ENCODE results near the gene CEP128. TPM values are rescaled to one million over a fixed set of nuclear protein-coding genes. Genes with fewer than 3 reads are reported as not detected.

CEP128 gene
- total RNA-seq, 8 experiments from 2014 or later: 1.7 to 12.7 (median 5.2) TPM

DNA sequence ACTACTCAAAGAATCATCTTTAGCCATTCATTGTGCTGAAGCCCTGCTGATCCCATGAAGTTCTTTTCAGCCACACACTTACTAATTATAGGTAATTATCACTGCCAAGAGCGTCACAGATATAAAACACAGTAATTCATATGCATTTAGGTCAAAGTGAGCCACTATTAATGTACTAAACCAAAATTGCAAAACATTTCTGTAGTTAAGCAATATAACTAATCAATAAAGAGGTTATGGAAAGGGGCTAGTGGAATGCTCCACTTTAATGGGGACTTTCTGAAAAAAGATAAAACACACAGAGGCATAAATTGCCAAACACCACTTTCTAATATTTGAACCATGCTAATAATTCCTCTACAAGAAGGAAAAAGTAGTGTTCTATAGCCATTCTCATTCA, 6.8 kb upstream of the CEP128 start:
- no peak overlapping the region for H3K4me3 ChIP-seq
- 0 to 88% (median 0%) methylated on average over 1 of the region's 1 CpG; no CpG with 5 or more reads in 4 of the 10 experiments for WGBS, 10 experiments
- ATAC-seq (replicated peaks in 6 of 8): no peak
- H3K4me1 ChIP-seq (replicated peaks in 1 of 2): no peaks in the 10 kb centered on the region
- in situ Hi-C loops (cut with MboI; ENCODE audit: low pct_unique_long_range_greater_than_20kb in 2 of 9, low sequenced_read_pairs in 9 of 9, unreplicated experiment in 9 of 9): loop anchor here in 1 of 9 experiments (10.0 kb wide), 1 partner anchor 227 kb away; no protein-coding TSS in a partner anchor
- no peak overlapping the region for H3K27ac ChIP-seq

DNA sequence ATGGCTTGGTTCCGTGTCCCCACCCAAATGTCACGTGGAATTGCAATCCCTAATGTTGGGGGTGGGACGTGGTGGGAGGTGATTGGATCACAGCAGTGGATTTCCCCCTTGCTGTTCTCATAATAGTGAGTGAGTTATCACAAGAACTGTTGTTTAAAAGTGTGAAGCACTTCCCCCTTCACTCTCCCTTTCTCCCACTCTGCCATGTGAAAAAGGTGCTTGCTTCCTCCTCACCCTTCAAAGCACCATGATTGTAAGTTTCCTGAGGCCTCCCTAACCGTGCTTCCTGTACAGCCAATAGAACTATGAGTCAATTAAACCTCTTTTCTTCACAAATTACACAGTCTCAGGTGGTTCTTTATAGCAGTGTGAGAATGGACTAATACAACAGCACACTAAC, 5.3 kb upstream of the CEP128 start:
- in situ Hi-C loops (cut with MboI; ENCODE audit: low pct_unique_long_range_greater_than_20kb in 2 of 9, low sequenced_read_pairs in 9 of 9, unreplicated experiment in 9 of 9): loop anchor here in 1 of 9 experiments (10.0 kb wide), 1 partner anchor 228 kb away; no protein-coding TSS in a partner anchor
- peaks cover 0 to 4% of the 10 kb centered on the region in 2 donors for H3K4me1 ChIP-seq (replicated peaks in 1 of 2)
- no peak overlapping the region for H3K4me3 ChIP-seq
- H3K27ac ChIP-seq: no peak overlapping the region
- no peak for ATAC-seq (replicated peaks in 6 of 8)
- 17 to 86% (median 40%) methylated on average over 1 to 4 of the region's 4 CpGs; no CpG with 5 or more reads in 1 of the 10 experiments for WGBS, 10 experiments

DNA sequence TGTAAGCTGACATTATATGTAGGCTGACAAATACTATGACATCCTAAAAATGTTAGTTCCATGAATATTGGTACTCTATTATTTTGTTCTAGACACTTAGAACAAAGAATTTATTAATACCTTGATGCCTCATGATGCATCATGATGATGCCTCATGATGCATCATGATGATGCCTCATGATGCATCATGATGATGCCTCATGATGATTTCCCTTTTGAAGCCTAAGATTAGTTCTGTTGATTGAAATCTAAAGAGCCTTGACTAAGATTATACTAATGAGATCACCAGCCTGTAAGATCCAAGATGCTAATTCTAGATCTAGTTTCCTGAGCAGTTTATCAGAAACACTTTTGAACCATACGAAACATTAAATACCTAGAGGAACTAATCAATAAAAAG, 4.6 kb upstream of the CEP128 start:
- no peak for ATAC-seq (replicated peaks in 6 of 8)
- WGBS, 10 experiments: 0 to 100% (median 78%) methylated on average over 1 of the region's 1 CpG; no CpG with 5 or more reads in 4 of the 10 experiments
- in situ Hi-C loops (cut with MboI; ENCODE audit: low pct_unique_long_range_greater_than_20kb in 2 of 9, low sequenced_read_pairs in 9 of 9, unreplicated experiment in 9 of 9): loop anchor here in 1 of 9 experiments (10.0 kb wide), 1 partner anchor 229 kb away; no protein-coding TSS in a partner anchor
- Histone ChIP-seq H3K4me3 (no peak overlapping the region), H3K27ac (no peak overlapping the region), H3K4me1 (replicated peaks in 1 of 2) (peaks cover 0 to 4% of the 10 kb centered on the region in 2 donors)

DNA sequence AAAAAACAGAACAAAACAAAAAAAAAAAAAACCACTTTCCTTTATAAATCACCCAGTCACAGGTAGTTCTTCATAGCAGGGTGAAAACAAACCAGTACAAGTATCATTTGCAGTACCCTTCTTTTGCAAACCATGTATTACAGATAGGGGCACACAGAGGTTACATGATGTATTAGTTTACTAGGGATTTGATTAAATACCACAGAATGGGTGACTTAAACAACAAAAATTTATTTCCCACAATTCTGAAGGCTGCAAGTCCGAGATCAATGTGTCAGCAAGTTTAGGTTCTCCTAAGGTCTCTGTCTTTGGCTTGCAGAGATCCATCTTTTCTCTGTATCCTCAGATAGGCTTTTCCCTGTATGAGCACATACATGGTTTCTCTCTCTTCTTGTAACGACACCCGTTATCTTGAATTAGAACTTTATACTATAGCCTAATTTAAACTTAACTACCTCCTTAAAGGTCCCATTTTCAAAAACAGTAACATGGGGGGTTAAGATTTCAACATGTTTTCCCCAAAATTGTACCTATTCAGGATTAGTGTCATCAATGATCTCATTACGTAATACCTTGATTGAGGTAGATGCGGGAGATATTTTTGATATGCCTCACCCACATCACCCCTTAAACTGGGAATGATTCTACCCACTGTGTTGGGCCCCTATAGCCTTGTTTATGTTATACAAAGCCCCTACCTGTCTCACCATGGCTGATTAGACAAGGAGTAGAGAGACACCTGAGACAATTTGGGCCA, 3.5 kb upstream of the CEP128 start:
- ATAC-seq (replicated peaks in 6 of 8): no peak
- H3K4me1 ChIP-seq (replicated peaks in 1 of 2): peaks cover 3 to 4% of the 10 kb centered on the region in 2 donors
- 0 to 98% (median 81%) methylated on average over 1 to 5 of the region's 5 CpGs; no CpG with 5 or more reads in 1 of the 10 experiments for WGBS, 10 experiments
- no peak overlapping the region for H3K4me3 ChIP-seq
- in situ Hi-C loops (cut with MboI; ENCODE audit: low pct_unique_long_range_greater_than_20kb in 2 of 9, low sequenced_read_pairs in 9 of 9, unreplicated experiment in 9 of 9): loop anchor here in 1 of 9 experiments (10.0 kb wide), 1 partner anchor 230 kb away; no protein-coding TSS in a partner anchor
- H3K27ac ChIP-seq: no peak overlapping the region

DNA sequence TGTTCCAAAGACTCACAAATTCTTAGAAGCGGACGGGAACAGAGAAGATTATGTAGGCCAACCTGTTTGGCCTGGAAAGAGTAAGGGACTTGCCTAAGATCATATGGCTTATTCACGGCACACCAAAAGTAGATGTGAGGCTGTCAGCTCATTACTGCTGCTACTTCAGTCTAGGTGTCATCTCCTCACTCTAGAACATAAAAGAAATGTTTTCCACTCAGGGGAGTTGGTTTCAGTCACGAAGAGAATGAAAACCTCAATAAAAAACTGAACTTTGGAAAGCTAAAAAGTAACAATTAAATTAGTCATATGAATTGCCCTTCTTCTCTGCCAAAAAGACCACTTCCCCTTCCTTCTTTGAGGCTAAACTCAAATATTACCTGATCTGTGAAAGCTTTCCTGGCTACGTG, 658 bp upstream of the CEP128 start:
- Histone ChIP-seq H3K4me1 (replicated peaks in 1 of 2) (peaks cover 3 to 4% of the 10 kb centered on the region in 2 donors), H3K4me3 (peak overlapping the region; percentile 17 to 84 (median 56)), H3K27ac (peak overlapping the region in 1 of 2 donors; percentile 51)
- in situ Hi-C loops (cut with MboI; ENCODE audit: low pct_unique_long_range_greater_than_20kb in 2 of 9, low sequenced_read_pairs in 9 of 9, unreplicated experiment in 9 of 9): loop anchor here in 1 of 9 experiments (10.0 kb wide), 1 partner anchor 233 kb away; no protein-coding TSS in a partner anchor
- WGBS, 10 experiments: 0 to 72% (median 50%) methylated on average over 1 to 5 of the region's 5 CpGs
- no peak for ATAC-seq (replicated peaks in 6 of 8)

DNA sequence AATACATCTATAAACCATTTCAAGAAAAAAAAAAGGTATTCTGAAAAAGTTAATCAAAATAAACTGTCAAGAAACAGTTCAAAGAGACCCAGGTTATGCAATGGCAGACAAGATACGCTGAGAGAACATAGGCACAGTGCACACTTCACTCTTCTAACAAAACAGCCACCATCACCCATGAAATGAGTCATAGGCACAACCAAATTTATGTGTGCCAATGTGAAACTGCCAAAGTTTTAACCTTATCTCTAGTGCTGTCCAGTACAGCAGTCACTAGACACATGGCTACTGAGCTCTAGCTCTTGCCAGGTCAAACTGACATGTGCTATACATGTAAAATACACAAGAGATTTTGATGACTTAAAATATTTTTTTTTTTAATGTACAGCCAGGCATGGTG, 1.4 kb downstream of the CEP128 start:
- in situ Hi-C loops (cut with MboI; ENCODE audit: low pct_unique_long_range_greater_than_20kb in 2 of 9, low sequenced_read_pairs in 9 of 9, unreplicated experiment in 9 of 9): loop anchor here in 1 of 9 experiments (10.0 kb wide), 1 partner anchor 235 kb away; no protein-coding TSS in a partner anchor
- no peak overlapping the region for H3K27ac ChIP-seq
- ATAC-seq (replicated peaks in 6 of 8): no peak
- WGBS, 10 experiments: 88 to 100% (median 100%) methylated on average over 1 of the region's 1 CpG; no CpG with 5 or more reads in 1 of the 10 experiments
- peaks cover 3 to 4% of the 10 kb centered on the region in 2 donors for H3K4me1 ChIP-seq (replicated peaks in 1 of 2)
- no peak overlapping the region for H3K4me3 ChIP-seq

DNA sequence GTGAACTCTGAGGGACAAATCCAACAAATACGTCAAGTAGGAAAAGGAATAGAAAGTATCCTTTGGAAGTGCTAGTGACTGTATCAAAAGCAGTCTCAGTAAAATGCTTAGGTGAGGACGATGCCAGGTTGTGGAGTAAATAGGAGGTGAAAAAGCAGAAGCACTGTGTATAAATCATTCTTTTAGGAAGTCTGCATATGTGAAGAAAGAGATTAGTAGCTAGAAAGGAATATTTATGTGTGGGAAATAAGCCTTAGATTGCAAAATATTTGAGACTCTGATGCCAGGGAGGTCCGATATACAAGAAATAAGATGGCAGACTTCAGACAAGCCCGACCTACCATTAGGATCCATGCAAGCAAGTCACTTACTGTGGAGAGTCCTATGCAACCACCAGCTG, 7.9 kb downstream of the CEP128 start:
- ATAC-seq (replicated peaks in 6 of 8): no peak
- WGBS, 10 experiments: 79 to 100% (median 85%) methylated on average over 2 to 4 of the region's 4 CpGs; no CpG with 5 or more reads in 1 of the 10 experiments
- H3K4me1 ChIP-seq (replicated peaks in 1 of 2): peaks cover 0 to 14% of the 10 kb centered on the region in 2 donors
- in situ Hi-C loops (cut with MboI; ENCODE audit: low pct_unique_long_range_greater_than_20kb in 2 of 9, low sequenced_read_pairs in 9 of 9, unreplicated experiment in 9 of 9): no loop called here
- no peak overlapping the region for H3K4me3 ChIP-seq
- H3K27ac ChIP-seq: no peak overlapping the region

DNA sequence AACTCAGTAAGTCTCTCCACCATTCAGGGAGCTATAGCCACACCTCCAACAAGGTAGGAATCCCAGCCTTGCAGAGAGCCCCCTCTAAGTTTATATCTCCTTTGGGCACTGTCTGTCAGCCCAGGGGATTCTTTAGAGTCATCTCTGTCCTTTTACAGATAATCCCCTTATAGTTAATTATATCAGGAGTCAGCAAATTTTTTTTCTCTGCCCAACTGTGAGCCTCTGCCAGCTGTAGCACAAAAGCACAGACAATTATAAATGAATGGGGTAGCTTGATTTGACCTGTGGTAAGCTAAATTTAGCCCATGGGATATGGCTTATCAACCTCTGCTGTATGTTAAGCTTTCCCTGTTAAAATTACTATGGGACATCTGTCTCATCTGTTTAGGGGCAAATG, 8.3 kb downstream of the CEP128 start:
- in situ Hi-C loops (cut with MboI; ENCODE audit: low pct_unique_long_range_greater_than_20kb in 2 of 9, low sequenced_read_pairs in 9 of 9, unreplicated experiment in 9 of 9): no loop called here
- H3K4me3 ChIP-seq: no peak overlapping the region
- peak in 2 of 8 experiments; percentile 25 to 30 for ATAC-seq (replicated peaks in 6 of 8)
- no peak overlapping the region for H3K27ac ChIP-seq
- H3K4me1 ChIP-seq (replicated peaks in 1 of 2): peaks cover 0 to 14% of the 10 kb centered on the region in 2 donors

DNA sequence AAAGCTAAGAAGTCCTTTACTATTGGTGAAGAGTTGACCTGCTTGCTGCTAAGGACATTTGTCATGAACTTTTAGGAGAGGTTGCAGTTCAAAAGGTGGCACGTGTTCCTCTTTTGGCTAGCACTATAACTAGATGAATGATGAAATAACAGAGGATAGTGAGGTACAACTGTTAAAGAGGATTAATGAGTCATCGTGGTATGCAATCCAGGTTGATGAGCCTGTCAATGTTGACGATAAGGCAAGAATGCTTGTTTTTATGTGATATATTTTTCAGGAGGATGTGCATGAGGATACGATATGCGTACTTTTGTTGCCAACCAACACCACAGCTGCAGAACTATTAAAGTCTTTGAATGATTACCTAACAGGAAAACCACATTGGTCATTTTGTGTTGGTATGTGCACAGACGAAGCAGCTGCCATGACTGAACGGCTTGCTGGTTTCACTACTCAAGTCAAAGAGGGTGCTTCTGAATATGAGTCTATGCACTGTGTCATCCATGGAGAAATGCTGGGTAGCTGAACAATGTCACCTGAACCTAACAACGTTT, 10.6 kb downstream of the CEP128 start:
- H3K4me1 ChIP-seq (replicated peaks in 1 of 2): peaks cover 0 to 14% of the 10 kb centered on the region in 2 donors
- in situ Hi-C loops (cut with MboI; ENCODE audit: low pct_unique_long_range_greater_than_20kb in 2 of 9, low sequenced_read_pairs in 9 of 9, unreplicated experiment in 9 of 9): no loop called here
- 30 to 100% (median 85%) methylated on average over 1 to 8 of the region's 8 CpGs; no CpG with 5 or more reads in 2 of the 10 experiments for WGBS, 10 experiments
- no peak overlapping the region for H3K27ac ChIP-seq
- no peak overlapping the region for H3K4me3 ChIP-seq
- ATAC-seq (replicated peaks in 6 of 8): peak in 1 of 8 experiments; percentile 40

DNA sequence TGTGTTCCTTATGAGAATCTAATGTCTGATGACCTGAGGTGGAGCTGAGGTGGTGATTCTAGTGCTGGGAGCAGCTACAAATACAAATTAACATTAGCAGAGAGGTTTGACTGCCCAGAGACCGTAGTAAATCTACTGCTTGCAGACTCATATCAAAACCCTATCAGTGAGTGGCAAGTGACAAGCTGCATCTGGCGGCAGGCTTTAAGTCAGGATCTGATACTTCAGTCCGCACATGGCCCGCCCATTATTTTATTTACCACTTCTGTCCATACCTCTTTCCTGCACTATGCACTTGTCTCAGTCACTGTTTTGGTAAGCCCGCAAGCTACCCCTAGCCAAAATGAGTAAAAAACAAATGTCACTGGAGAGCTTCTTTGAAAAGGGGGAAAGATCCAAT, 11.4 kb downstream of the CEP128 start:
- WGBS, 10 experiments: 86 to 100% (median 96%) methylated on average over 1 to 5 of the region's 5 CpGs; no CpG with 5 or more reads in 1 of the 10 experiments
- peaks cover 0 to 14% of the 10 kb centered on the region in 2 donors for H3K4me1 ChIP-seq (replicated peaks in 1 of 2)
- ATAC-seq (replicated peaks in 6 of 8): no peak
- in situ Hi-C loops (cut with MboI; ENCODE audit: low pct_unique_long_range_greater_than_20kb in 2 of 9, low sequenced_read_pairs in 9 of 9, unreplicated experiment in 9 of 9): no loop called here
- H3K4me3 ChIP-seq: no peak overlapping the region
- H3K27ac ChIP-seq: no peak overlapping the region

DNA sequence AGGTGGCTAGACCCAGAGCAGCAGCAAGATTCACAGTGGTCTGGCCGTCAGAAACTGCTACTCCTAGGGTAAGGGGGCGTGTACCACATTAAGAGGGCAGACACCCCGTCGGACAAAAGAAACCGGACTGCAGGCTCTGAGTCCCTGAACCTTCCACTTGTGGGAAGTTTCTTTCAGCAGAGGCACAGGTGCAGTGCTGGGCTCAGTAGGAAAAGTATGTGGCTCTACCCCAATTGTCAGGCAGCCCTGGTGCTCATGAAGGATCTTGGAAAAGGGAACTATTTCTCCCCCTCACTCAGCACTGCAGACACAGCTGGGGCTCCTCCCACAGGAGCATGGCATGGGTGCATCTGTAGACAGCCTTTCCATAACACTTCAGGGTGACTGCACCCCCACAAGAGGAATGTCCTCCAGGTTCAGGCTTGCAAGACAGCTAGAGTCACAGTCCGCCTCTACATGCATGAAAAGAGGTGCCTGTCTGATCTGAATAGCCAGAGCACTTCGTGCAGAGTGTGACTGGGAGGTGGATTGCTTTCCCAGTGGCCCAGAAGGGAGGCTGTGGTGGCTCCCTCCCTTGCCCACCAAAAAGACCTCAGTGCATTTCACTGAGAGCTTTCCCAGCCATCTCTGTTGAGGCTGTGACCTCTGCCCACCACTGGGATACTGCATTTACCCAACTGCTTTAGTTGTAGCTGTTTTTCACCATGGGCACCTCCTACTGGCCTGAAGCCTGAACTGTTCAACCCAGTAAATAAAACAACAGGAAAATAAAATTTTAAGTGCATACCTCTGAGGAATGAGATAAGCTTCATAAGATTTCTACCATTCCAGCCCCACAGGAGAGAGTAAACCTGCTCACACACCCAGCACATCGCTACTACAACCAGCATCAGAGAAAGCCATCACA, 14.2 kb downstream of the CEP128 start:
- no peak for ATAC-seq (replicated peaks in 6 of 8)
- Histone ChIP-seq H3K4me3 (no peak overlapping the region), H3K27ac (no peak overlapping the region), H3K4me1 (replicated peaks in 1 of 2) (peaks cover 0 to 21% of the 10 kb centered on the region in 2 donors)
- in situ Hi-C loops (cut with MboI; ENCODE audit: low pct_unique_long_range_greater_than_20kb in 2 of 9, low sequenced_read_pairs in 9 of 9, unreplicated experiment in 9 of 9): no loop called here
- 63 to 100% (median 83%) methylated on average over 2 to 7 of the region's 8 CpGs; no CpG with 5 or more reads in 2 of the 10 experiments for WGBS, 10 experiments

DNA sequence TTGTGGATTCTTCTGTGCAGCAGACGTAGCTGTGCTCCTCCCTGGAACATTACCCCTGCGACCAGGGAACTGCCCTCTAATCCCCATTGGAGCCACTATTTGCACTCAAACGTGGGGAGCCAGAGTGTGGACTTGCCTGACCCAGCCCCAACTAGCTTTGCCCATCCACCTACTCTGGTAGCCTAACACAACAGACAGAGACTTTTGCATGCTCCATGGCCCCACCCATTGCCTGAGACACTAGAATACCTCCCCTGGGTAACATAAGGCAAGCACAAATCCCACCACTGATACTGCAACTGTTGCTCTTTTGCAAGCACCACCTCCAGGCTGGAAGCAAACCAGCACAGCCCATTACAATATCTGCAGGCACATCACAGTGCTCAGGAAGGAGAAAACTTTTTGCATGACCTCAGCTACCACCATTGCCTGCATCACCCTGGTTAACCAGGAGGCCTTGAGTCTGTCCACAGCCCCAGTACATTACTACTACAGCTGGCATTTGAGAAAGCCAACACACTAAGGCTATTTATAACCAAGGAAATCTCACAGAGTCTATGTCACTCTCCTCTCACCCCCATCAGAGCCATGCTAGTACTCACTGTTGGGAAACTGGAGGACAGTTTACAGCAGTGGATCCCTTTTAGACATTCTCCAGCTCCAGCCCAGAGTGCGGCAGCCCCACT, 15.0 kb downstream of the CEP128 start:
- WGBS, 10 experiments: 0 to 96% (median 85%) methylated on average over 1 to 4 of the region's 4 CpGs; no CpG with 5 or more reads in 6 of the 10 experiments

More for the DNA sequence above, 15.0 kb downstream of the CEP128 start:
- H3K4me1 ChIP-seq (replicated peaks in 1 of 2): peaks cover 0 to 21% of the 10 kb centered on the region in 2 donors
- no peak overlapping the region for H3K27ac ChIP-seq
- peak in 3 of 8 experiments; percentile 52 to 78 (median 74) for ATAC-seq (replicated peaks in 6 of 8)
- in situ Hi-C loops (cut with MboI; ENCODE audit: low pct_unique_long_range_greater_than_20kb in 2 of 9, low sequenced_read_pairs in 9 of 9, unreplicated experiment in 9 of 9): no loop called here
- H3K4me3 ChIP-seq: no peak overlapping the region

Data from motor neuron (in vitro differentiated cells).